Thoracic aorta endothelial cell (primary cell): ENCODE measurements around the gene INO80D. TPM values are rescaled to one million over a fixed set of nuclear protein-coding genes. Genes with fewer than 3 reads are reported as not detected.

Experiments
- small RNA-seq: library from RNA; depleted of rRNA; stranded (forward); fragments of <200 nt; gene quantifications from one replicate; pipeline ENCODE3, GENCODE V24; 2012
- total RNA-seq: library from RNA; depleted of rRNA; stranded (reverse); fragments of >200 nt; gene quantifications from 2 replicates; pipeline ENCODE4 v1.2.3, GENCODE V29; 2012

Gene INO80D
- total RNA-seq: 17.2 and 17.7 TPM in 2 replicates

GRCh38 chr2:206085742-206086445 lies at the start of gene INO80D:
INO80D (minus strand) TSS chr2:206086174; CDS start chr2:206063016, 23,158 bp downstream.

Small RNAs within 50 kb of the gene (small RNA-seq; reads per million reads assigned to genes)
- gene RF00006 (not detected), gene RF00019 (not detected)

Other genes starting within 250 kb of the INO80D start
- 165 and 198 TPM in 2 replicates for gene NDUFS1, start 73.3 kb upstream of the INO80D start, total RNA-seq
- gene EEF1B2, start 73.7 kb upstream of the INO80D start, total RNA-seq: 573 and 681 TPM in 2 replicates
- gene ZDBF2, start 188.5 kb upstream of the INO80D start, total RNA-seq: 19.2 and 21.4 TPM in 2 replicates